ENCODE data around the gene RTN4RL1. TPM values are rescaled to one million over a fixed set of nuclear protein-coding genes. Genes with fewer than 3 reads are reported as not detected.
"Not testable (repeated sequence)": the region's sequence is repeated elsewhere in the genome, so short reads cannot be mapped to it uniquely, and the experiment has no call there.

The RTN4RL1 gene
- total RNA-seq, 1 donor from 2014 or later, result 3.0 TPM

GRCh38 chr17:1895479-1895878 lies 129.7 kb downstream of the RTN4RL1 start:
- not testable (repeated sequence) for DNase-seq

- no peak for DNase-seq
Observed at GRCh38 chr17:1894753-1895339, 130.3 kb downstream of the RTN4RL1 start.

- no peak for DNase-seq
Observed at GRCh38 chr17:1890758-1891450, 134.2 kb downstream of the RTN4RL1 start.

GRCh38 chr17:1888741-1889140 lies 136.4 kb downstream of the RTN4RL1 start:
- DNase-seq, result no peak

Small RNAs within 50 kb of the gene (small RNA-seq; reads per million reads assigned to genes)
- not detected for gene AC090617.9 (ENCODE audit: low replicate concordance)
- 3.6 reads per million, percentile 89 among the genes with 10 or more reads in this experiment for gene MIR132 (ENCODE audit: low replicate concordance)
- gene MIR212 (ENCODE audit: low replicate concordance), result 1.2 reads per million, percentile 81 among the genes with 10 or more reads in this experiment
- not detected for gene OVCA2 (ENCODE audit: low replicate concordance)

Other genes with a start within 250 kb of the RTN4RL1 start
- gene SMYD4, start 195.4 kb downstream of the RTN4RL1 start, total RNA-seq, result 11.9 TPM
- 37.4 TPM for gene RPA1, start 195.3 kb downstream of the RTN4RL1 start, total RNA-seq
- 24.0 TPM for gene DPH1, start 4.8 kb upstream of the RTN4RL1 start, total RNA-seq
- 12.6 TPM for gene OVCA2, start 16.7 kb upstream of the RTN4RL1 start, total RNA-seq
- gene HIC1, start 29.8 kb upstream of the RTN4RL1 start, total RNA-seq, result 13.5 TPM